DMS79 (cell line): ENCODE data around the gene HPCAL4.

Experiments
- DNase-seq: peaks from one replicate; lab custom pipeline; 2025; lab: John Stamatoyannopoulos, UW

Gene HPCAL4

GRCh38 chr1:39691383-39692151, at the start of gene HPCAL4:
Gene HPCAL4 (minus strand): TSS chr1:39691433. CDS start chr1:39684603, 6,830 bp downstream.
- peak; percentile 93 for DNase-seq

- peak; percentile 82 for DNase-seq
These were observed 47.6 kb upstream of the HPCAL4 start, which contains the start of gene PPIE for GRCh38 chr1:39738622-39739366. Gene PPIE (plus strand): TSS chr1:39738882. CDS start chr1:39738901, 19 bp downstream.

GRCh38 chr1:39737546-39738169, 46.4 kb upstream of the HPCAL4 start:
- DNase-seq = no peak

- no peak for DNase-seq
These were observed 44.5 kb upstream of the HPCAL4 start for GRCh38 chr1:39735731-39736130.

- peak; percentile 14 for DNase-seq
These were observed 41.9 kb upstream of the HPCAL4 start for GRCh38 chr1:39733161-39733560.

GRCh38 chr1:39732730-39733129, 41.5 kb upstream of the HPCAL4 start:
- no peak for DNase-seq

GRCh38 chr1:39729842-39730241, 38.6 kb upstream of the HPCAL4 start:
- DNase-seq = no peak

- no peak for DNase-seq
These were observed 37.8 kb upstream of the HPCAL4 start for GRCh38 chr1:39729030-39729429.

- DNase-seq = peak; percentile 53
These were observed 36.7 kb upstream of the HPCAL4 start for GRCh38 chr1:39727932-39728317.

GRCh38 chr1:39727221-39727931, 36.1 kb upstream of the HPCAL4 start:
- DNase-seq = no peak

GRCh38 chr1:39726600-39726999, 35.4 kb upstream of the HPCAL4 start:
- no peak for DNase-seq

GRCh38 chr1:39722495-39722894, 31.3 kb upstream of the HPCAL4 start:
- DNase-seq = no peak

- DNase-seq = no peak
These were observed 30.4 kb upstream of the HPCAL4 start for GRCh38 chr1:39721664-39722063.

GRCh38 chr1:39720094-39720999, 29.1 kb upstream of the HPCAL4 start:
- peak; percentile 46 for DNase-seq

GRCh38 chr1:39717809-39718208, 26.6 kb upstream of the HPCAL4 start:
- DNase-seq = no peak

- no peak for DNase-seq
These were observed 22.3 kb upstream of the HPCAL4 start for GRCh38 chr1:39713557-39713956.

GRCh38 chr1:39711966-39712340, 20.7 kb upstream of the HPCAL4 start:
- no peak for DNase-seq

GRCh38 chr1:39711104-39711965, 20.1 kb upstream of the HPCAL4 start:
- no peak for DNase-seq

GRCh38 chr1:39707506-39707905, 16.3 kb upstream of the HPCAL4 start:
- no peak for DNase-seq

- no peak for DNase-seq
These were observed 13.5 kb upstream of the HPCAL4 start for GRCh38 chr1:39704757-39705156.
